ENCODE measurements around the gene OGFOD3.
"Not testable (repeated sequence)": the region's sequence is repeated elsewhere in the genome, so short reads cannot be mapped to it uniquely, and the experiment has no call there.

OGFOD3 gene, protein sequence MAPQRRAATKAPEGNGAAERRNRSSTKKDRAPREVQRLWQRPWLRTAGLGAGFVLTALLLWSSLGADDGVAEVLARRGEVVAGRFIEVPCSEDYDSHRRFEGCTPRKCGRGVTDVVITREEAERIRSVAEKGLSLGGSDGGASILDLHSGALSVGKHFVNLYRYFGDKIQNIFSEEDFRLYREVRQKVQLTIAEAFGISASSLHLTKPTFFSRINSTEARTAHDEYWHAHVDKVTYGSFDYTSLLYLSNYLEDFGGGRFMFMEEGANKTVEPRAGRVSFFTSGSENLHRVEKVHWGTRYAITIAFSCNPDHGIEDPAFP

DNA sequence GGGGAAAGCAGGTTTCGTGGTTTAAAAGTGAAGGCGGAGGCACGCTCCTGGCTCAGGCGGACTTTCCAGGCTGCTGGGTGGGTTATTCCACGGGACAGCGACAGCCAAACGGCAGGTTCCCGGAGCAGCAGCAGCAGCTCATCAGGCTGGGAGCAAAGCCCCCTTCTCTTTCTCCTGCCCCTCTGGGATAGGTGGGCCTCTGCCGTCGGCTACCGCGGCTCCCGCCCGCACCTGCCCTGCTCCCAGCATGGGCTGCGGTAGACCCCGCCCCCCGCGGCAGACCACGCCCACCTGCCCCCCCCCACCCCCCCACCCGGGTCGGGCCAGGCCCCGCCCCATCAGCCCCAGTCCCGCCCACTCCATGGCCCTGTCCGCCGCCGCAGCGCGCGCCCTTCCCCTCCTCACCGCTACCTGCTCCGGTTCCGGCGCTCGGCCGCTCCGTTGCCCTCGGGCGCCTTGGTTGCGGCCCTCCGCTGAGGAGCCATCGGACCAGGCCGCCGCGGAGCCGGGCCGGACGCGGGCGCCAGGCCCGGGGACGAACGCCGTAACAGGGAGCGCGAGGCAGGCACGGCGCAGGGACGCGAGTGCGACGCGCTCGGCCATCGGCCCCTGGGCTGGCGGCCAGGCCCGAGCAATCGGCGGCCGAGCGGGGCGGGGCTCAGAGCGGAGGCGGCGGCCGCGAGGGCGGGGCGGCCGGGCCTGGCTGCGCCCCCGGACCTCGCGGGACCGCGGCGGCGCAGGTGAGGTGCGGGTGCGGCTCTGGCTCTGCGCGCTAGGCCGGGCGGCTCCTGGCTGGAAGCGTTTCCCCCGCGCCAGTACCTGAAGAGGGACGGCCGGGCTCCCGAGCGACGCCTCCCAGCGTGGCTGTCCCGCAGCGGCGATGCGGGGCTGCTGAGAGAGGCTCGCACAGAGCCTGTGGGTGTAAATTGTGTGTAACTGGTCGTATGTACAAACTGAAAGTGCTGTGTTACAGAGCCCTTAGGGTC, at the start of gene OGFOD3, which contains the start of gene HEXD:
Gene OGFOD3 (minus strand): TSS at position 586 of the 986 bp plus-strand sequence. CDS start 101 bp downstream, at position 485.
Gene HEXD (plus strand): TSS at position 347 of the 986 bp plus-strand sequence. CDS start 1,453 bp downstream, outside the sequence.
- DNase-seq: peak; percentile 75

DNA sequence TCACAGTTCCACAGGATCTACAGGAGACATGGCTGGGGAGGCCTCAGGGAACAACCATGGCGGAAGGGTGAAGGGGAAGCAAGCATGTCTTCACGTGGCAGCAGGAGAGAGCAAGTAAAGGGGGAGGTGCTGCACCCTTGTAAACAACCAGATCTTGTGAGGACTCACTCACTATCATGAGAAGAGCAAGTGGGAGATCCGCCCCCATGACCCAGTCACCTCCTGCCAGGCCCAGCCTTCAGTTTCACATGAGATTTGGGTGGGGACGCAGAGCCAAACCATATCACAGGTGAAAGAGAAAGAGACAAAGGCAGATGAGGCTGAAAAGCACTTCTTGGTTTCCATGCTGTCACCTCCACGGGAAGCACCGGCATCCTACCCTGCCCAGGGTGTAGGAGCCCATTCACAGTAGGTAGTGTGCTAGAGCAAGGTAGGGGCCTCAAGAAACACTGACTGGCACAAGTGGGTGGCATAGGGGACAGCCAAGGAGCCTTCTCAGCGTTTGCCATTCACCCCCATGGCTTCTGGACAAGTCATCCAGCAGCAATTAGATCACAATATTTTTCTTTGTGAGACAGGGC, 46.7 kb upstream of the OGFOD3 start:
- DNase-seq: no peak

DNA sequence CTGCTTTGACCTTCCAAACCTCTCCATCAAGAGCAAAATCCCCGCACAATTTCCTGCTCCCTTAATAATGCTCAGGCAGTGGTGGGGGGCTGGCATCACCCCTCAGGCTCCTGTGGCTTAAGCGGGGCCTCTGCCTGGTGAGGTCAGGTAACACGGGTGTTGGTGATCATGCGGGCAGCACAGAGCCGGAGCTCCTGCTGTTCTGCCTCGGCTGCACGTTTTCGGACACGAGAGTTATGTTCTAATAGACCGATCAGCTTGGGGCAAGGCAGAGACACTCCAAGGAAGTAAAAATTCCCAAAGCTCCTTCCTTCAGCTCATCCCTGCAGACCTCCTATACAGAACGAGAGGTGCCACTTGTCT, 46.2 kb upstream of the OGFOD3 start:
- no peak for DNase-seq

DNA sequence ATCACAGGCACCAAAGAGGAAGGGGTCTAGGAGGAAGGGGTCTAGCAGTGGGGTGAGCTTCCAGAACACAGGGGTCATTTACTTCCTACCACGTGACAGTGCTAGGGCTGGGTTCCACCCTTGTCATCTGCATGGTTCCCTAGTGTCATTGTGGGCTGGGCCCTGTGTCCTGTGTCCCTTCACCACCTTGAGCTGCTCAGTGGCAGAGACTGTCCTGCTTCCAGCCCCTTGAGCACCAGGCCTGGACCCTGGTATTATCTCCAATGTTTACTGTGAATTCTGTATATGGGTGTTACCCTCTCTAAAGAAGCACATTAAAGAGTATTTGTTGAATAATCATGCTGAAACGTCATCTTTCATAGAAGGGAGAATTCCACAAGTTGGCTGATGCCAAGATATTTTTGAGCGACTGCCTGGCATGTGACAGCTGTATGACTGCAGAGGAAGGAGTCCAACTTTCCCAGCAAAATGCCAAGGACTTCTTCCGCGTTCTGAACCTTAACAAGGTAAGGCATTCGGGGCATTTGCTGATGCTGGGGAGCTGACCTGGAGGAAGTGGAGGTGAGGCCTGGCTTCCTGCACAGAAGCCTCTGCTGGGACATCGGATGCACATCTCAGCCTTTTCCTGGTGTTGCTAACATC, 45.7 kb upstream of the OGFOD3 start:
- no peak for DNase-seq

DNA sequence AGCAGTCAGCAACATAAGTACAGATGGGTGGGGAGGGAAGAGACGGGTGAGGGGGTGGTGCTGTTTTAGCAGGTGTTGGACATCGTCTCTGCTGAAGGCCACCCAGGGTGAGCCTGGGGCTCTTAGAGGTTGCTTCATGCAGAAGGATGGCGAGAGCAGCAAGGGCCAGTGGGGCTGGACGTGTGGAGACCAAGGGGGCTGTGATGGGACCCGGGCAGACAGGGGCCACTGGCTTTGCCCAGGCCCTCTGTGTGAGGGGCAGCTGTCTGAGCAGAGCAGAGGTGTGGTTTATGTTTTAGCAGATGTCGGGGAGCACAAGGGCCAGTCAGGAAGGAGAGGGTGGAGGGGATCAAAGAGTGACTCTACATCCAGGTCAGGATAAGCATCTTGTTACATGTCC, 45.0 kb upstream of the OGFOD3 start:
- DNase-seq: no peak

DNA sequence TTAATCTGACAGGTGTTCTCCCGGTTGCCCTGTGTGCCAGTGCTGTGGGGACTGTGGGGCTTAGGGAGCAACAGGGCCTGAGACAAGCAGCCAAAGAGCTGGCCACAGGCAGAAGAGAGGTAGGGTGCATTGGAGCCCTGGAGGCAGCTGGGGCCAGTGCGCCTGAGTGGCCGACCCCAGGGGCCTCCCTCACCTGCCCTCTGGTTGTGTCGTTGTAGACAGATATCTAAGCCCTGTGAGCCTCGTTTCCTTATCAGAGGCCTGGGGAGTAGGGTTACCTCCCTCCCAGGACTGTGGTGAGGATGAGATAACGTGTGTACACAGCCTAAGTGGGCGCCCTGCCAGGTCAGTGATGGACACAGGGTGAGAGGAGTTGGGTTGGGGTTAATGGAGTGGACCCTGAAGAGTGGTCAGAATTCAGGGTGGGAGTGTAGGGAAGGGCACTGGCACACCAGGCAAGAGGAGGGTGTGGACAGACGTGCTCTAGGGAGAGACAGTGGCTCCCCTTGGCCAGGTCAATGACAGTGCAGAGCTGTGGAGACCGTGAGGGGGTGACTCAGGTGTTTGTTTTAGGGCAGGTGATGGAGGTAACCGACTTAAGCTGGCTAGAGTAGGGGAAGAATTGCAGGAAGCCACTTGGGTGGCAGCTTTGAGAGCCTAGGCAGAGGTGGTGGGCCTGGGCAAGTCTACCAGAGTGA, 43.6 kb upstream of the OGFOD3 start:
- DNase-seq: no peak

DNA sequence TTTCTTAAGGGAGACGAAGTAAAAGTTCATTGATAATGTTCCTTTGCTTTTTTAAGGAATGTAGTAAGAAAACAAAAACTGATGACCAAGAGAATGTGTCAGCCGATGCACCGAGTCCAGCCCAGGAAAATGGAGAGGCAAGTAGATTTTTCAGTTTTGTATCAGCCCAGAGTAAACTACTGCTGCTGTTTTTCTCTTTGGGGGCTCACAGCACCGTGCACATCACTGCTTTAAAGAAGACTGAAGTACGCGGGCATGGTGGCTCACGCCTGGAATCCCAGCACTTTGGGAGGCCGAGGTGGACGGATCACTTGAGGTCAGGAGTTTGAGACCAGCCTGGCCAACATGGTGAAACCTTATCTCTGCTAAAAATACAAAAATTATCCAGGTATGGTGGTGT, 41.5 kb upstream of the OGFOD3 start:
- not testable (repeated sequence) for DNase-seq

DNA sequence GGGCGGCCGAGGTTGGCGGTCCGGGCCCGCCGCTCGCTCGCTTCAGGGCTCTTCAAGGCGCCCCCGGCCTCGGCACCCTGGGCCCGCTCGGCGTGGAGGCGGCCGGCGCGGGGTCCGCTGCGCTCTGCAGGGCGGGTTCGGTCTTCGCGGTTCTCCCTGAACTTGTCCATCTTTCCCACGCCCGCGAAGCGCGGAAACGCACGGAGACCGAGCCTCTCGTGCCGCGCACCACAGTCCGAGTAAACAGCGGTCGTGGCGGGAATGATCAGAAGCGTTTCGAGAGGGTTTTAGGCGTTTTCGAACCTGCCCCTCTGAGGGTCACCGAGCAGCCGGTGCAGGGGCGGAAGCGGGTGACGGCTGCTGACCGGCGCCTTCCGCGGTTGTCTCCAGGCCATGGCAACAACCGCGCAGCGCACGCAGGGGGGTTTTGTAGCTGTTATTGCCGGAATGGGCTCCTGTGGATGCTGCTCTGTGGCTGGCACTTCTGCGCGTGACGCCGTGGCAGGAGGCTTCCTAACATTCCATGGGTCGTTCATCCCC, 40.6 kb upstream of the OGFOD3 start:
- DNase-seq: no peak

DNA sequence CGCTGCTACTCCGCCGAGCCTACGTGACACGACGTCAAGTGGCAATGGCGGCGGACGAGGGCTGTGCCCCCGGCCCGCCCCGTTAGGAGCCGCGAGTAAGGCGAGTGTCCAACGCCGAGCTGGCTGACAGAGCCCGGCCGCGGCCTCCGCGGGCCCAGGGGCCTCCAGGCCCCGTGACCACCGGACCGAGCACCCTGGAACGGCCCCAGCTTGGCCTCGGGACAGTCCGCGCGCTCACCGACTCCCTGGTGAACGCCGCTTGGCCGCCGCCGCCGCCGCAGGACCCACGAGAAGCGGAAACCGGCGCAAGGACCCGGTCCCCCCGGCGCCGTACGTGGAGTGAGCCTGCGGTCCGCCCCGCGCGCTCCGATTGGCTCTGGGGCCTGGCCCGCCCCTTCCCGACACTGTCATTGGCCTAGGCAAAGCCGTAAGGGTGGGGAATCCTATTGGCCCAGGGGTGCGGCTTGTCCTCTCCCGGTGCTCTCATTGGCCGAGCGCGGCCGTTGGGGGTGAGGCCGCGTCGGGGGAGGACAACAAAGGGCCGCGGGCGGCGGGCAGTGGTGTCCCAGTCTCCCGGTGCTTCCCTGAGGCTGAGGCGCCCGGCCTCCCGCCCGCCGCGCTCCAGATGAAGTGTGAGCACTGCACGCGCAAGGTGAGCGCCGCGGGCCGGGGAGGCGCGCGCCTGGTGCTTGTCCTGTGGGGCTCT, 39.9 kb upstream of the OGFOD3 start, which contains the start of gene NARF:
Gene NARF (plus strand): TSS at position 563 of the 706 bp plus-strand sequence. CDS start 63 bp downstream, at position 626.
- peak; percentile 99 for DNase-seq

DNA sequence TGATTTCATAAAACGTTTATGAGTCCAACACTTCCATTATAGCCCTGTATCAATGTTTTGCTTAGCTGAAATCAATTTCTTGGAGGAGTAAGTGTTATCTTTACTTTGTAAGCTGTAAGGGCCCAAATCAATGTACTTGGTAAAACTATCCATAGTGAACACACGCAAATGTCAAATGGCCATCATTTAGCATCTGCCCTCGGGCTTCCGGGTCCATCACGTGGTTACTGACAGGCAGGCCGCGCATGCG, 39.5 kb upstream of the OGFOD3 start:
- no peak for DNase-seq

DNA sequence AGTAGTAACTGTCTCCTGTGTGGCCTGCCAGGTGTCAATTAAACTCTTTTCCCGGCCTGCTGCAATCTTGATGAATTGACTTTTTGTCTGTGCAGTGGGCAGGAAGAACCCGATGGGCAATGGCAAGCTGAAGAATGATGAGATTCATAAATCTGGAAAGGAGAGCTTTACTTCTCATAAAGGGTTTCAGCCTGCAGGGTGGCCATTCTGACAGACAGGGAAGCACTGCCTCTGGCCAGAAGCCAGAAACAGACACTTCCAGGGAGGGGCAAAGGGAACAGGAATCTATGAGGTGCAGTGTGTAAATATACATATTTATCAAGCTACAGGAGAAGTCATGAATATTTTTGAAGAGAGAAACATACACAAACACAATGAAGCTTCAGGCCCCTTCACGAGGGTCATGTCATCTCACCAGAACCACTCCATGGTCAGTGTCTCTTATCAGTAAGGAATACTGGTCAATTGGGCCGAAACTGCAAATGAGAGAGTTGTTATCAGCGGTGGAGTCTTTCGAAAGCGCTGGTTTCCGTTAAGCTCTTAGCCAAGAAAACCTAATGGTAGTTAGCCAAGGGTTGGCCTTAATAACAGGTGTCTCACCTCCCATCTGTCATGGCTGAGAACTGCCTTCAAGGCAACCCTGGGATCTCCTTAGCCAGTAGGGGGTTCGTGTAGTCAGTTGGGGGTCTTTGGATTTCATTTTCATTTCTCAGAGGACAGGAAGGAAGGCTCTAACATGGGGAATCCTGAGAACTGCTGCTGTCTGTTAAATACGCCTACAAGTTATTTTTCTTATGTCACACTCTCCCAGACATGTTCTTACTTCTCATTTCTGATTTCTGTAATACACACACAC, 38.9 kb upstream of the OGFOD3 start:
- no peak for DNase-seq

DNA sequence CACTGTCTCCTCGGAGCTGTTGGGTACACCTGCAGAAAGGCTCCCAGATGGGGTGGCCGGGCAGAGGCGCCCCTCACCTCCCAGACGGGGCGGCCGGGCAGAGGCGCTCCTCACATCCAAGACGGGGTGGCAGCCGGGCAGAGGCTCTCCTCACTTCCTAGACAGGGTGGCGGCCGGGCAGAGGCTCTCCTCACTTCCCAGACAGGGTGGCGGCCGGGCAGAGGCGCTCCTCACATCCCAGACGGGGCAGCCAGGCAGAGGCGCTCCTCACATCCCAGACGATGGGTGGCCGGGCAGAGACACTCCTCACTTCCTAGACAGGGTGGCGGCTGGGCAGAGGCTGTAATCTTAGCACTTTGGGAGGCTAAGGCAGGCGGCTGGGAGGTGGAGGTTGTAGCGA, 35.3 kb upstream of the OGFOD3 start:
- not testable (repeated sequence) for DNase-seq

DNA sequence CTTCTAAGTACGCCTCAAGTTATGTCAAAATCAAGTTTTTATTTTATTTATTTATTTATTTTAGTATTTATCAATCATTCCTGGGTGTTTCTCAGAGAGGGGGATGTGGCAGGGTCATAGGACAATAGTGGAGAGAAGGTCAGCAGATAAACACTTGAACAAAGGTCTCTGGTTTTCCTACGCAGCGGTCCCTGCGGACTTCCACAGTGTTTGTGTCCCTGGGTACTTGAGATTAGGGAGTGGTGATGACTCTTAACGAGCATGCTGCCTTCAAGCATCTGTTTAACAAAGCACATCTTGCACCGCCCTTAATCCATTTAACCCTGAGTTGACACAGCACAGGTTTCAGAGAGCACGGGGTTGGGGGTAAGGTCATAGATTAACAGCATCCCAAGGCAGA, 34.8 kb upstream of the OGFOD3 start:
- DNase-seq: not testable (repeated sequence)

DNA sequence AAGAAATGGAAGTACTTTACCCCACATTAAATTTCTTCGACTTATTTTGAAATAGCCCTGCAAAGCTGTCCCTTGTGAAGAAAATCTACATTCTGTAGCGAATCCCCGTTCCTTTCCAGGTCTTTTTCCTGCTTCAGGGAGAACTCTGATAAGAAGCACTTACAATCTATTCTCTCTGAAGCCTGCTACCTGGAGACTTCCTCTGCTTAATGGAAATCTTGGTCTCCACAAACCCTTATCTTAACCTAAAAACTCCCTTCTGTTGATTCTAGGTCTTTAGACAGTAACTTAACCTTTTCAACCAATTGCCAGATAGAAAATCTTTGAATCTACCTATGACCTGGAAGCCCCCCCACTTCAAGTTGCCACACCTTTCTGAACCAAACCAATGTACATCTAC, 33.8 kb upstream of the OGFOD3 start:
- DNase-seq: no peak

DNA sequence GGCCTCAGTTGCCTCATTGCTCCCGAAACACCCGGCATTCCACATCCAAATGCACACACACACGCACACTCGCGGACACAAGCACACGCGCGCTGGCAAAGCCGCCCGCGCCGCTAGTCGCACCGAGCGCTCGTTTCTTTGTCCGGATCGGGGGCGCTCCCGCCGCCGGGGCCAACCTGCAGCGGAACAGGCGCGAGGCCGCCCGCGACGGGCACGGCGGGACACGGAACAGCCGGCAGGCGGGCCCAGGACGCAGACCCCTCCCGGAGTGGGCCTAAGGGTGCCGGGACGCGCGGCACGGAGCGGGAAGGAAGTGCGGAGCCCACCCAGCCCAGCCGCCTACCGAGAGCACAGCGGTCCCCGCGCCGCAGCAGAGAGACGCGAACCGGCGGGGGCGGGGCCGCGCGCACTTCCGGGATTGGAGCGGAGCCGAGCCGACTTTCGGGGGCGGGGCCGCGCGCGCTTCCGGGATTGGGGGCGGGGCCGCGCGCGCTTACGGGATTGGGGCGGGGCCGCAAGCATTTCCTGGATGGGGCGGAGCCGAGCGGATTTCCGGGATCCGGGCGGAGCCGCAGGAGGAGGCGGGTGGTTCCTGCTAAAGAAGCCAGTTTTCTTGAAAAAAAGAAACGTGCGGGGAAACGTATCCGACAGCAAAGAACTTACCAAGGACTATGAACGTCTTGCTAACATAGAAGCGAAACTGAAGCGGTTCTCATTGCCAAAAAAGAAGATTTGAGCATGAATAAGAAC, 32.1 kb upstream of the OGFOD3 start, which contains the start of gene CYBC1:
Gene CYBC1 (minus strand): TSS at position 396 of the 750 bp plus-strand sequence. CDS start 1,498 bp downstream, outside the sequence.
- DNase-seq: peak; percentile 94

DNA sequence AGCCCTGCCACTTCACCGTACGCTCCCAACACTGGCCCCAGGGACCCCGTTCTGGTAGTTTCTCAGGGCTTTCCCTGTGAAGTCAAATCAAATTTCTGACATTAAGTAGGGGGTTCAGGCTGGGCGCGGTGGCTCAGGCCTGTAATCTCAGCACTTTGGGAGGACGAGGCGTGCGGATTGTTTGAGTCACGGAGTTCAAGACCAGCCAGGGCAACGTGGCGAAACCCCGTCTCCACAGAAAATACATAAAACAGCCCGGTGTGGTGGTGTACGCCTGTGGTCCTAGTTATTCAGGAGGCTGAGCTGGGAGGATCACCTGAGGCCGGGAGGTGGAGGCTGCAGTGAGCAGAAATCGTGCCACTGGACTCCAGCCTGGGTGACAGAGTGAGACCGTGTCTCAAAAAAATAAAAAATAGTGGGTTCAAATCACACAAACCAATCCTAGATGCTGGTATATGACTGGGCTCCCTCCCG, 31.5 kb upstream of the OGFOD3 start:
- no peak for DNase-seq

DNA sequence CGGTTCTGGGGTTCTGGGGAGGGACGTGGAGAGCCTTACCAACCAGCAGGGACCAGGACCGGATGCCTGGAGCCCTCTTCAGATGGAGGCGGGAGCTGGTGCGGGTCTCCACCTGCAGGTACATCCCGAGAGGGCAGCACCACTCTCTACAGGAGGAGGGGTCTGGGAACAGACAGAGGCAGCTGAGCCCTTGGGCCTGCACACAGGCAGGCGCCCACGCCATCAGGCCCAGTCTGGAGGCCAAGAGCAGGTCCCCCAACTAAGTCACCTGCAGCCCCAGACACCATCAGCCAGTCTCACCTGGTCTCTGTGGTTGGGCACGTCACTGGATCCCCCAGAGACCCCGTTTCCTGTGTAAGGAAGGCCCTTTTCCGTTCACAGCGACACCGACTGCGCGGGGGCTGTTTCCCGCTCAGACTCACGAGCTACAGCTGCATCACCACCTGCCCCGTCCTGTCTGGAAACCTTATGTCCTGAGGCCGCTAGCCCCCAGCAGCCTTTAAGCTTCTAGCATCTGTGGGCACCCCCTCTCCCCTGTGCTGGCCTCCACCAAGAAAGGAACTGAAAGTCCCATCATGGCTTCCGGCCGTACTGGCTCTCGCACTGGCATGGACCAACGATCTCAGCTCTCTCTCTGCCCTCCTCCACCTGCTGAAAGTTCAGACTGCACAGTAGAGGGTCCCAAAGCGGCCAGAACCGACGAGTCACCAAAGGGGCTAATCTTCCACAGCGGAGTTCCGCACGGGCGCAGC, 30.9 kb upstream of the OGFOD3 start:
- no peak for DNase-seq

DNA sequence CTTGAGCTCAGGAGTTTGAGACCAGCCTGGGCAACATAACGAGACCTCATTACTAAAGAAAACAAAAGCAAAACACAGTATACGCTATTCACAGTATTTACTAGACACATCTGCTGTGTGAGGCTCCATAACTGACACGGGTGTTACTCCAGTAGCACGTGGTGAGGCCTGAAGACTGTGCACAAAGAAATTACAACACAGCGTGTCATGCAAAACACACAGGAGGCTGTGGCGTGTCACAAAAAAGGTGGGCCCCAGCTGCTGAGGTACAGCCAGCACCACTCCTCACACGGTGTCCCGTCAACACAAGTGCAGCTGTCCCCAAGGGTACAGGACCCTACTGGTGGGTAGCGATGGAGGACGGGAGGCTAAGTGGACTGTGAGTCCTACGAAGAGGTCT, 29.5 kb upstream of the OGFOD3 start:
- no peak for DNase-seq

DNA sequence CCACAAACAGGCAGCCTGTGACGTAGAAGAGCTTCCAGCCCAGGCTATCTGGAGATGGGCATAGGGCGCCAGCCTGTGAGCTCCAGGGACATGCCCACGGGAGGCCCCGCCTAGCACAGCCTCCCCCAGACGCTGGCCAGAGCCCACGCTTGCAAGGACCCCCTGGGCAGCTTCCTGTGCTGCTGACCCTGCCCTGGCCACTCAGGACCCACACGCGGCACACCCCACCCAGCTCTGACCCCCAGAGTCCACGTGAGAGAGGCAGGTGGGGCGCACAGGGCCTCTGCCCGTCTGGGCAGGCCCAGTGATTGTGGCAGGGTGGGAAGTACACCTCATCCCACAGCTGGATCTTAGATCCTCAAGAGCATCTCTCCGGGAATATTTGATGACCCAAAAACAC, 28.3 kb upstream of the OGFOD3 start:
- DNase-seq: no peak

Data from fibroblast of upper back skin (primary cell).